HAP-1 (cell line): ENCODE data around the gene NADSYN1.
A peak's percentile ranks its signal among the peaks of the same experiment; 100 is the strongest.

ENCODE experiments used
- DNase-seq, 2 experiments: peaks; one replicate each; pipeline ENCODE4 v3.0.0-alpha.2; 2016 to 2020; ENCODE audit warnings: low spot score in 2 of 2
- H3K27me3 ChIP-seq: fragments of 250-450 bp; sonication (Bioruptor Pico); 2 replicates; pipeline ENCODE4 v1.5.1; 2020; ENCODE audit warnings: low read depth, mild to moderate bottlenecking, moderate library complexity
- H3K36me3 ChIP-seq: fragments of 250-450 bp; sonication (Bioruptor Pico); replicated peaks from 2 replicates; pipeline ENCODE4 v1.5.1; 2020; ENCODE audit warnings: mild to moderate bottlenecking
- H3K4me1 ChIP-seq: fragments of 250-450 bp; sonication (Bioruptor Pico); 2 replicates; pipeline ENCODE4 v1.5.1; 2020; ENCODE audit warnings: mild to moderate bottlenecking
- H3K4me3 ChIP-seq: fragments of 250-450 bp; sonication (Bioruptor Pico); 2 replicates; pipeline ENCODE4 v1.5.1; 2020; ENCODE audit warnings: mild to moderate bottlenecking, moderate library complexity
- H3K9me3 ChIP-seq: fragments of 250-450 bp; sonication (Bioruptor Pico); 2 replicates; pipeline ENCODE4 v1.5.1; 2020; ENCODE audit warnings: mild to moderate bottlenecking, moderate library complexity
- in situ Hi-C: fragments of 300-500 bp; cut with MboI; formaldehyde crosslinking; loops from 3 replicates; pipeline ENCODE4 v1.14.3; 2020; ENCODE audit warnings: low sequenced_read_pairs, inconsistent platforms, mixed read lengths

NADSYN1 gene

DNA sequence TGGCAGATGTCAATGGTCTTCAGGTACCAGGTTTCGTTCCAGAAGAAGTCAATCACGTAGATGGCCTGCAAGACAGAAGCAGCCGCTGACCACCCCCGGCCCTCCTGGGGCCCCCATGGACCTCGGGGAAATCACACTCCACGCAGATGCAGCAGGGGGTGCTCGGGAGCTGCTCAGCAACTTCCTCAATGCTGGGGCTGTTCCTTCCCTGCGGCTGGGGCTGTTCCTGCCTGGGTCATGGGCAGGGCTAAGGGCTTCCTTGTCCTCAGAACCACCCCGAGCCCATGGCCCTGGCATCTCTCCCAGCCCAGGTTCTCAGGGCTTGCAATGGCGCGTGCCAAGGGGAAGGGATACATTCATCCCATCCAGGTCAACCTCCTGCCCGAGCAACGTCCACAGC, 15.1 kb upstream of the NADSYN1 start:
- no peaks in the 10 kb centered on the region for H3K27me3 ChIP-seq
- peaks cover 72% of the 10 kb centered on the region for H3K36me3 ChIP-seq
- DNase-seq, result no peak
- H3K4me1 ChIP-seq, result no peaks in the 10 kb centered on the region
- no peaks in the 10 kb centered on the region for H3K9me3 ChIP-seq
- in situ Hi-C loops, result no loop called here
- H3K4me3 ChIP-seq, result no peak overlapping the region

DNA sequence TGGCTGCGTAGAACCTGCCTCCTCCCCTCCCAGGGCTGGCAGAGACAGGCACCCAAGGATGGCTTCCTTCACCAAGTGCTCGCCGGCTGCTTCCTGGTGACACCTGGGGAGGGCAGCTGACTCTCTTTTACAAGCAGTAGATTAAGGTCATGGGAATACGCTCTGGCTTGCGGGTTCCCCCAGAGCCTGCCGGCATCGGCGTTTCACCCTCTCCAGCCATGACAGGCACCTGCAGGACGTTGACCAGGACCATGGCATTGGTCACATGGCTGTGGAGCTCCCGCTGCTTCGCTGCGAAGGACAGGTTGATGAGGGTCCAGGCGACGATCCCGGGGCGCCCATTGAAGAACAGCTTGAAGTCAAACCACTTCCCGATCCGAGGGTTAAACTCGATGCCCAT, 14.4 kb upstream of the NADSYN1 start:
- no peaks in the 10 kb centered on the region for H3K27me3 ChIP-seq
- H3K4me1 ChIP-seq, result no peaks in the 10 kb centered on the region
- H3K36me3 ChIP-seq, result peaks cover 79% of the 10 kb centered on the region
- H3K9me3 ChIP-seq, result no peaks in the 10 kb centered on the region
- in situ Hi-C loops, result no loop called here
- DNase-seq, result no peak
- no peak overlapping the region for H3K4me3 ChIP-seq

DNA sequence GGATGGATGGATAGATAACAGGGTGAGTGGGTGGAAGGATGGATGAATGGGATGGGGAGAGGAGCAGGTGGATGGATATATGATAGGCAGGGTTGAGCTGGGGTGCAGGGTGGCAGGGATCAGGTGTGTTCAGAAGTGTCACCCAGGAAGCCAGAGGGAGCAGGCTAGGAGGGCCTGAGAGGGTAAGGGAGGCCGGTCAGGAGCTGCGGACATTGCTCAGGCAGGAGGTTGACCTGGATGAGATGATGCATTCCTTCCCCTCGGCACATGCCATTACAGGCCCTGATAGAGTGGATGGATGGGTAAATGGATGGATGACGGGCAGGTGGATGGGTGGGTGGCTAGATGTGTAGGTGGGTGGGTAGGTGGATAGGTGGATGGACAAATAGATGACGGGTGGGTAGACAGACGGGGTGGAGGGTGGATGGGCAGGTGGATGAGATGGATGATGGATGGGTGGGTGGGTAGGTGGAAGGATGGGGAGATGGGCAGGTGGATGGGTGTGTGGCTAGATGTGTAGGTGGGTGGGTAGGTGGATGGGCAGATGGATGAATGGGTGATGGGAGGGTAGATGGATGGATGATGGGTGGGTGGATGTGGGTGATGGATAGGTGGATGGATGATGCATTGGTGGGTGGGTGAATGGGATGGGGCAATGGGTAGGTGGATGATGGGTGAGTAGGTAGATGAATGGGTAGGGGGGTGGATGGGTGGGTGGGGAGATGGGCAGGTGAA, 12.8 kb upstream of the NADSYN1 start:
- Histone ChIP-seq H3K9me3 (no peaks in the 10 kb centered on the region), H3K36me3 (peaks cover 92% of the 10 kb centered on the region), H3K4me1 (no peaks in the 10 kb centered on the region), H3K4me3 (no peak overlapping the region), H3K27me3 (no peaks in the 10 kb centered on the region)
- DNase-seq, result no peak
- in situ Hi-C loops, result no loop called here

DNA sequence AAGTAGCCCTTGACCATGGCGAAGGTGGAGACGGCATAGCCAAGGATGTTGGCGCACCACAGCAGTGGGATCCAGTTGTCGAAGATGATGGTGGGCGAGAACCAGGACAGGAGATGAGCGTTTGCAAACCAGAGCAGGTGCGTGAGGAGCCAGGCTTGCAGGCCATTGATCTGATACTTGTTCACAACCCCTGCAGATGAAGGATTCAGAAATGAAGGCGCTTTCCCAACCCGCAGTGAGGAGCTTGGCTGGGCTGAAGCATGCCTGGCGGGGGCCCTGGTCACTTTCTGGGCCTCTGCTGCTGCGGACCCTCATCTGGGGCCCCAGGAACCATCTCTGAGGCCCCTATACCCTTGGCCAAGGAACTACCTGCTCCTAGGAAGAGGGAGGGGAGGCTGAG, 11.8 kb upstream of the NADSYN1 start:
- Histone ChIP-seq H3K9me3 (peaks cover under 1% of the 10 kb centered on the region; the same call in 1 of the 2 replicates), H3K4me1 (no peaks in the 10 kb centered on the region), H3K4me3 (no peak overlapping the region), H3K36me3 (peaks cover 90% of the 10 kb centered on the region), H3K27me3 (no peaks in the 10 kb centered on the region)
- no peak for DNase-seq
- in situ Hi-C loops, result no loop called here

DNA sequence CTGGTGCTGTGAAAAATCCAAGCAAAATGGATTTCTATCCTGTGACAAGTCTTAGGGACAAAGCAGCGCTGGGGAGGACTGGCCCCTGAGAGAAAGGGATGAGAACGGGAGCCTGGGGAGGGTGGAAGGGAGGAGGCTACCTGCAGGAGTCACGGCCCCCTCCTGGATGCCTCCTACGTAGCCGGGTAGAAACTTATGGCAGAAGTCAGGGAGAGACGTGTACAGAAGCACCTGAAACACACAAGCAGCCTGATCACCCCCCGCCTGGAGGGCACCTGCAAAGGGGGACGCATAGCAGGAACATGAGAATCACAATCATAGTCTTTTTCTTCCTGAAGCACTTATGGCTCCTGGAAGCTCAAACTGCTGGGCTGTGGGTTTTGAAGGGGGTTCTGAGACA, 10.9 kb upstream of the NADSYN1 start:
- in situ Hi-C loops, result no loop called here
- no peak overlapping the region for H3K4me3 ChIP-seq

DNA sequence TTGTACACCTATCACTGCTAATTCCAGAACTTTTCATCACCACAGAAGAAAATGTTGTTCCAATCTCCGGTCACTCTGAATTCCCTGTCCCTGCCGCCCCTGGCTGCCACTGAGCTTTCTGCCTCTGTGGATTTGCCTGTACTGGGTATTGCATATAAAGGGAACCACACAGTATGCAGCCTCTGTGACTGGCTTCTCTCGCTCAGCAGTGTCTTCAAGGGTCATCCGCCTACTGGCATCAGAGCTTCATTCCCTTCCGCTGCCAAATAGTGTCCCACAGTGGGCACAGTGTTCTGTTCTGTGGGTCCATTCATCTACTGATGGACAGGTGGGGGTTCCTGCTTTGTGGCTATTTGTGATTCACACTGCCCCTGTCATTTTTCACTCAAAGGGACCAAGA, 10.1 kb upstream of the NADSYN1 start:
- no peaks in the 10 kb centered on the region for H3K27me3 ChIP-seq
- in situ Hi-C loops, result no loop called here
- H3K9me3 ChIP-seq, result peaks cover 7% of the 10 kb centered on the region; the same call in 1 of the 2 replicates
- DNase-seq, result no peak
- H3K4me1 ChIP-seq, result peaks cover 6% of the 10 kb centered on the region
- H3K4me3 ChIP-seq, result no peak overlapping the region
- peaks cover 87% of the 10 kb centered on the region for H3K36me3 ChIP-seq

More for the DNA sequence above, 10.9 kb upstream of the NADSYN1 start:
- DNase-seq, result no peak
- no peaks in the 10 kb centered on the region for H3K27me3 ChIP-seq
- peaks cover 7% of the 10 kb centered on the region; the same call in 1 of the 2 replicates for H3K9me3 ChIP-seq
- peaks cover 92% of the 10 kb centered on the region for H3K36me3 ChIP-seq
- H3K4me1 ChIP-seq, result peaks cover 1% of the 10 kb centered on the region

DNA sequence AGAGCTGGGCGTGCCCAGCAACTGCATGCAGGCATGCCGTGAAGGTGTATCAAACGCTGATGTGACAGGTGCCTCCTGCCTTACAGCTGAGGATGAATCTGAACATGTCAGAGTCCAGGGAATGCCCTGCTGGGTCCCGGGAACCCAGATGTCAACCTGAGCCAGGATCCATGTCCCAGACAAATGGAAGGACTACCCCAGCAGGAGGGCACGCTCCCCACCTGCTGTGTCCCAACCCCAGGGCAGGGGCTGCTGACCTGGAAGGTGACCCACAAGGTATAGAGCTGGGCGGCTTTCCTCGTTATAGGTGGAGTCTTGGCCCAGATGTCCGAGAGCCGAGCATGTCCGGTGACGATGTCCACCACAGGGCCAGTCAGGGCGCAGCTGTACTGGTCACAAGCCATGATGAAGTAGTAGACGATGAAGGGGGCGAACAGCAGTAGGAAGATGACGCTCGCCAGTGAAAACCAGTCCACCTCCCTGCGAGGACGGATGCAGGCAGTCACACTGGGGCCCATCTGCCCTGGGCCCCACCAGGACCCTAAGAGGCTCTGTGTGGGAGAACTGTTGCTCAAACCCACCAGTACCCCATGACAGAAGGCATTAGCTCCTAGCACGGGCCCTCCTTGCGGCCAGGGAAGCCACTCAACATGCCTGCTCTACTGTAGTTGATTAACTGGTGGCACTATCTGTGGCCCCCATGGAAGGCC, 9.1 kb upstream of the NADSYN1 start:
- Histone ChIP-seq H3K9me3 (peaks cover 7% of the 10 kb centered on the region; the same call in 1 of the 2 replicates), H3K4me3 (no peak overlapping the region), H3K36me3 (peaks cover 78% of the 10 kb centered on the region), H3K27me3 (no peaks in the 10 kb centered on the region), H3K4me1 (peaks cover 6% of the 10 kb centered on the region)
- in situ Hi-C loops, result no loop called here
- DNase-seq, result no peak

DNA sequence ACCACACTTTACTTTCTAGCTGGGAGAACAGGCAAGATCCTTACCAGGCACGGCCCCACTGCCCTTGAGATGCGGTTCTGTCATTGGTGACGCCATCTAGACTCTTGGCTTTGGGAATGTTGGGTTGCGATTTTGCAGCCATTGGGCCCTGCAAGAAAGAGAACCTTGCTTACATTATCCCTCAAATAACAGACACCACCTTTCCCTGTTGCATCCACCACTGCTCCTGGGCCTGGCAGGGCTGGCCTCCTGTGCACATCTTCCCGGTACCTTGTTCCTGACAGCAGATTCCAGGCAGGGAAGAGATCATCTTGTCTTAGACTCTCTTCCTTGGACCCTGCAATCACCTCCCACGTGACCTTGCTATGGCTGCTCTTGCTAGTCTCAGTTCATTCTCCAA, 8.2 kb upstream of the NADSYN1 start:
- Histone ChIP-seq H3K4me3 (no peak overlapping the region), H3K36me3 (peaks cover 69% of the 10 kb centered on the region), H3K9me3 (peaks cover 7% of the 10 kb centered on the region; the same call in 1 of the 2 replicates), H3K27me3 (no peaks in the 10 kb centered on the region), H3K4me1 (peaks cover 7% of the 10 kb centered on the region)
- DNase-seq, result no peak
- in situ Hi-C loops, result no loop called here

DNA sequence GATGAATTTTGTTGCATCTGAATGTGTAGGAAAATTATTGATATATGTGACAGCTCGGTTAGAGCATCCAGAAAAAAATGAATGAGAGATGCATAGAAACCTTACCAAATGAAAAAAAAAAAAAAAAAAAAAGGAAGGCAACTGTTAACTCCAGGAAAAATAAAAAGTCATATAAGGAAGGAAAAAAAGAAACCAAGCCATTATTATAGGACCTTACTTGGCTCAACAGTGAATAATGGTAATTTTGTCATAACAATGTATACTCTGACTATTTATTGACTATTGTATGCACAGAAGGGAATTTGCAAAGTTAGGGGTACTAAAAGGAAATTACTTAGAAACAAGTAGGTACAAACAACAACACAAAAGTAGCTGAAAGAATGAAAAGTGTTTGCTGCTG, 6.9 kb upstream of the NADSYN1 start:
- no peak for DNase-seq
- in situ Hi-C loops, result no loop called here
- H3K4me1 ChIP-seq, result peaks cover 20% of the 10 kb centered on the region
- H3K9me3 ChIP-seq, result peaks cover 7% of the 10 kb centered on the region; the same call in 1 of the 2 replicates
- no peak overlapping the region for H3K4me3 ChIP-seq
- H3K36me3 ChIP-seq, result peaks cover 60% of the 10 kb centered on the region
- no peaks in the 10 kb centered on the region for H3K27me3 ChIP-seq

DNA sequence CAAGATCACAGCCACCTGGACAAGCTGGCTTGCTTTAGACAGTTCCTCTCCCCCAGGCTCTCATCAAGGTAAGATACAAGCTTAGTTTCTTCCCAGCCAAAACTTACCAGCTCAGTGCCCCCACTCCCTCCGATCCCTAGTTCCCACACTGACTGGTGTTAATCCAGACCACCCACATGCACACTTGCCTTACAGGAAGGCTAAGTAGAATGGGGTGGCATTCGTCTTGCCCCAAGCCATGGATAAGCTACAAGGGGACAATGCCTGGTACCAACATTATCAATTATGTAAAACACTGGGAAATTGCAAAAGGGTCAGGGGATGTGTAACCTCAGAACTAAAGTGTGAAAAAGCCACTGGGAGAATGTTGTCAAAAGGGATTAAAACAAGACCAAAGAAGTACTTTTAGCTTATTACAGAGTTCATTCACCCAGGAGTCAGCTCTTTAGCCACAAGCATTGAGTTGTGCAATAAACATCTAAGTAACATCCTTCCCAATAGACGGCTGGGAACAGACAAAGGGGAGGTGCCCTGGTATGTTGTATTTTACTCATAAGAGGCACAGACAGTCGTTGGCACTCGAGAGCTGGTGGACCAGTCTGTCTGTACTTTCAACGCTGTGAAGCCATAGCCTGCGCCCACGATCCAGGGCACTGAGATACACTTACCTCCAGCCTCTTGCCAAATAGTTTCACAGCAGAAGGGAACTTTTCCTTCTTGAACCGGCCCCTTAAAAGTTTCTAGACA, 5.9 kb upstream of the NADSYN1 start:
- in situ Hi-C loops, result no loop called here
- Histone ChIP-seq H3K4me1 (peaks cover 26% of the 10 kb centered on the region), H3K4me3 (peak overlapping the region; percentile 66), H3K36me3 (peaks cover 50% of the 10 kb centered on the region), H3K27me3 (no peaks in the 10 kb centered on the region), H3K9me3 (peaks cover 7% of the 10 kb centered on the region; the same call in 1 of the 2 replicates)
- DNase-seq, result no peak

DNA sequence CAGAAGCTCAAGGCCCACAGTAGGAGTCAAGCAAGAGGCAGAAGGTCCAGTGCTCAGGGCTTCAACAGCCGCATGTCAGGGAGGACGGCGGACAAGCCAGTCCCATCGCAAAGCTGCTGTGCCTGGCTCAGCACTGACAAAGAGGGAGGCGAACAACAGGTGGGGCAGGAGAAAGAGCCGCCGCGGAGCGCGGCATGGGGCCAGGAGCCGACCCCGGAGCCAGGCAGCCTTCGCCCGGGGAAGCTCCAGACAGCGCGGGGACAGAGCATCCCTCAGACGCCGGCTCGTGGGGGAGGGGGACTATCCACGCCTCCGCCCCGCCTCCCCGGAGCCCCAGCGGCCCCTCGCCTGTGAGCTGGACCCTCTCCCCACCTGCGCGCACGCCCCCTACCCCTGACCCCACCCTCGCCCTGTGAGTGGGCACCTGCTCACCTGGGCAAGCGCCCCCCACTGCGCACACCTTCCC, 5.2 kb upstream of the NADSYN1 start:
- peaks cover 43% of the 10 kb centered on the region for H3K36me3 ChIP-seq
- in situ Hi-C loops, result no loop called here
- peak overlapping the region; percentile 66 for H3K4me3 ChIP-seq
- DNase-seq, result peak in 1 of 2 experiments; percentile 57
- peaks cover 31% of the 10 kb centered on the region for H3K4me1 ChIP-seq
- H3K27me3 ChIP-seq, result no peaks in the 10 kb centered on the region
- peaks cover 7% of the 10 kb centered on the region; the same call in 1 of the 2 replicates for H3K9me3 ChIP-seq

DNA sequence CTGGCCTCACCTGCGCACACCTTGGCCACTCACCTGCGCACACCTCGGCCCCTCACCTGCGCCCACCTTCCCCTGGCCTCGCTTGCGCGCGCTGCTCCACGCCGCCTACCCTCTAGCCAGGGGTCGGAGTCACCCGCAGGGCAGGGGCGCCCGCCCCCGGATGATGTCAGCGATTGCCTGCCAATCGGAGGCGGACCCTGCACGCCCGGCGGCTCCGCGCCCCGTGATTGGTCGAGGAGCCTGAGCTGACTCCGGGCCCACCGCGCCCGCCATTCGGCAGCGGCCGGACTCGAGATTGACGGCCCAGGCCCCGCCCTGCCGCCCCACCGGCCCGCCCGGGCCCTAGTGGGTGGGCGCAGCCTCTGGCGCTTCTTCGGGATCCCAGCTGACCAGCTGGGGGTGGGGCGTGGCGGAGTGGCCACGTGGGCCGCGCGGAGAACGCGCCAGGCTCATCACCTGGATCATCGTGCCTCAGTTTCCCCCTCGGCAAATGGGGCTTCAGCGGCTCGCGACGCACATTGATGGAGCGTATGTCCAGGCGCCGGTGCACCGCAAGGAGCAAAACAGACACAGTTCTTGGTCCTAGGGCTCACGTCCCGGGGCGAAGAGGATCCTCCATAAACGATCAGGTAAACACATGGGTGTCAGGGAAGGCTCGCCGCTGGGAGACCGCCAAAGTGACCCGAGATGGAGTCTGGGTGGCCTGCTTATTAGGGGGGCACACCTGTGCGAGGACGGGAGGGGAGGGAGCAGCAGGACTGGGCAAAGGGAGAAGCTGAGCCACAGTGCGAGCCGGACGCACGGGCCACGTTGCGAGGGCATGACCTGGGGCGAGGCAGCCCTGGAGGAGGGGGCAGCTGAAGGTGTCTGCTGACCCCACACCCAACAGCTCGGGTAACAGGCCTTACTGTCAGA, 4.5 kb upstream of the NADSYN1 start, which contains the start of gene DHCR7:
Gene DHCR7 (minus strand): TSS at position 137 of the 915 bp plus-strand sequence. CDS start 3,441 bp downstream, outside the sequence.
- in situ Hi-C loops, result no loop called here
- peaks cover 7% of the 10 kb centered on the region; the same call in 1 of the 2 replicates for H3K9me3 ChIP-seq
- H3K4me1 ChIP-seq, result peaks cover 31% of the 10 kb centered on the region
- peak; percentile 91 to 97 for DNase-seq
- peaks cover 36% of the 10 kb centered on the region for H3K36me3 ChIP-seq
- no peaks in the 10 kb centered on the region for H3K27me3 ChIP-seq
- peak within 1 kb of the TSS; percentile 66 for H3K4me3 ChIP-seq

DNA sequence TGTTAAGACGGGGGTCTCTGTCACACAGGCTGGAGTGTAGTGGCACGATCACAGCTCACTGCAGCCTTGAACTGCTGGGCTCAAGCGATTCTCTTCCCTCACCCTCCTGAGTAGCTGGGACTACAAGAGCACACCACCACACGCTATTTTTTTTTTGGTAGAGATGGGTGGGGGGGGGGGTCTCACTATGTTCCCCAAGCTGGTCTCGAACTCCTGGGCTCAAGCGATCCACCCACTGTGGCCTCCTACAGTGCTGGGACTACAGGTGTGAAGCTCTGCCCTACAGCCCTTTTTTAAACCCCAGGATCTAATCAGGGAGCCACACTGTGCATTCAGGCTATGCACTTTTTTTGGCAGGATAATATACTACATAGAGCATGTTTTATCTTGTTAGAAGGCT, 3.4 kb upstream of the NADSYN1 start:
- Histone ChIP-seq H3K4me1 (peaks cover 31% of the 10 kb centered on the region), H3K4me3 (peak overlapping the region; percentile 66), H3K9me3 (peaks cover 7% of the 10 kb centered on the region; the same call in 1 of the 2 replicates), H3K36me3 (peaks cover 25% of the 10 kb centered on the region), H3K27me3 (no peaks in the 10 kb centered on the region)
- in situ Hi-C loops, result no loop called here
- no peak for DNase-seq
